Measurements from ENCODE around the gene CNTN4. TPM values are rescaled to one million over a fixed set of nuclear protein-coding genes. Genes with fewer than 3 reads are reported as not detected.
"Not testable (repeated sequence)": the region's sequence is repeated elsewhere in the genome, so short reads cannot be mapped to it uniquely, and the experiment has no call there.

The CNTN4 gene
- 11.0 TPM for total RNA-seq

DNA sequence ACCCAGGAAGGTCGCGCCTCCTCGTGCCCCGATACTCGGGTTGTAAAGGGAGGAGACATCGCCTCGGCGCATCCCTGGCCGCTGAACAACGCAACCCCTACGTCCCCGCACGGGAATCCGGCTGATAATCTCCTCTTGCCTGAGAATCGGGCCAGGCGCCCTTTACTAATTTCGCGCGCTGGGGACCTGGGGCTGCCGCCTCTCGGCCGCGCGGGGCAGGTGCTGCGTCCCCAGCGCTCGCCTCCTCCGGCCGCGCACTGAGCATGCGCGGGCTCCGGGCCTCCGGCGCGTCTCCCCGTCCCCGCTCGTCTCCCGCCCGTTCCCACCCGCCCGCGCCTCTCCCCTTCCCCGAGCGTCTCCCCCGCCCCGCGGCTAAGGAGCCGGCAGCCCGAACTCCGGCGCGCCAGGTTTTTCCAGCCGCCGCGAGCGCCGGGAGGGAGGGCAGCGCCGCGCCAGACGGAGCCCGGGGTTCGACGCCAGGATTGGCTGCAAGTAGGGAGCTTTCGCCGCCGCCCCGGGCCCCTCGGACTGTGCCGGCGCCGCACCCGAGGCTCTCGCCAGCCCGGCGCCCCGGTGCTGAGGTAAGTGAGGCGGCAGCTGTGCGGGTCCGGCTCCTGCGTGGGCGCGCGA lies at the start of gene CNTN4:
CNTN4 (plus strand) TSS at position 469 of the 630 bp plus-strand sequence.
- peak within 1 kb of the TSS in 1 of 3 donors; percentile 16 for H3K9ac ChIP-seq (ENCODE audit: low read depth in 1 of 3, low read length in 3 of 3)
- H3K27me3 ChIP-seq (ENCODE audit: control insufficient read depth in 3 of 3, insufficient read depth in 3 of 3, low read length in 3 of 3), result peaks cover 19 to 29% (median 19%) of the 10 kb centered on the region in 3 donors
- H3K36me3 ChIP-seq (ENCODE audit: control insufficient read depth in 3 of 3, insufficient read depth in 3 of 3, low read length in 3 of 3), result no peaks in the 10 kb centered on the region
- peak within 1 kb of the TSS; percentile 29 to 49 (median 36) for H3K4me3 ChIP-seq (ENCODE audit: low read length in 3 of 3)
- peaks cover 3 to 4% (median 4%) of the 10 kb centered on the region in 3 donors for H3K4me1 ChIP-seq (ENCODE audit: control insufficient read depth in 3 of 3, insufficient read depth in 3 of 3, low read length in 3 of 3)
- H3K27ac ChIP-seq (ENCODE audit: low read depth, low read length), result no peak within 1 kb of the TSS
- no peaks in the 10 kb centered on the region for H3K9me3 ChIP-seq (ENCODE audit: control insufficient read depth in 3 of 3, low read length in 3 of 3)

DNA sequence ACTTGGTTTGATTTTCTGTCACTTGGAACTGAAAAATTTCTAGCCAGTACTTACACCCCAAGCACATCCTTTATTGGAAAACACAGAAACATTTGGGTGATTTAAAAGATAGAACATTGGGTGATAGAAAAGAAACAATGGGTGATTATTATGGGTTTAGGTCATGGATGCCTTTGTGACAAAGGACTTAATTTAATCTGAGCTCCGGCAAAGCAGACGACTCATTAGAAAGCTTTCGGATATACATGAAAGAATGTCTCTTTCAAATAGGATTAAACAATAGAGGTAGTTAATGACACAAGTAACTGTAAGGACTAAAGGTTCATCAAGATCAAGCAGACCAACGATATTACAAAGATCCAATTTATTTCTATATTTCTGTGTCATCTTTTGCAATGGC lies 37.3 kb upstream of the CNTN4 start:
- H3K36me3 ChIP-seq (ENCODE audit: control insufficient read depth in 3 of 3, insufficient read depth in 3 of 3, low read length in 3 of 3), result no peaks in the 10 kb centered on the region
- no peak overlapping the region for H3K4me3 ChIP-seq (ENCODE audit: low read length in 3 of 3)
- H3K9ac ChIP-seq (ENCODE audit: low read depth in 1 of 3, low read length in 3 of 3), result no peak overlapping the region
- H3K9me3 ChIP-seq (ENCODE audit: control insufficient read depth in 3 of 3, low read length in 3 of 3), result no peaks in the 10 kb centered on the region
- no peaks in the 10 kb centered on the region for H3K4me1 ChIP-seq (ENCODE audit: control insufficient read depth in 3 of 3, insufficient read depth in 3 of 3, low read length in 3 of 3)
- no peak overlapping the region for H3K27ac ChIP-seq (ENCODE audit: low read depth, low read length)
- no peaks in the 10 kb centered on the region for H3K27me3 ChIP-seq (ENCODE audit: control insufficient read depth in 3 of 3, insufficient read depth in 3 of 3, low read length in 3 of 3)

DNA sequence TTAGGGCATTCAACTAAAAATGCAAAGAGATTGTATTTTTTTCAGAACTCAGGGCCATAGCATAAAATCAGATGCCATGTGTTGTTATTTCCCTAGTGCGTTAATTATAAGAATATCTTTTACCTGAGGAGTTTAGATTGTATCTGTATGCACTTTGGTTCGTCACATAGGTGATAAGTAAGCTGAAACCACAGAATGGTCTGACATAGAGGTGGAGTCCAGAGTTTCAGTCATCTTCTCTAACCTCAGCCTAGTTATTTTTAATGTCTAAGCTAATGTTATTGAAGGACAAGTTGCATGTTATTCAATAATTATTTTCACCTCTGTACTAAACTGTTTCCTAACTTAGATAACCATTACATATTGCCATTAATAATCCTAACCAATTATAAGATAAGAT lies 27.1 kb upstream of the CNTN4 start:
- H3K9me3 ChIP-seq (ENCODE audit: control insufficient read depth in 3 of 3, low read length in 3 of 3), result no peaks in the 10 kb centered on the region
- H3K36me3 ChIP-seq (ENCODE audit: control insufficient read depth in 3 of 3, insufficient read depth in 3 of 3, low read length in 3 of 3), result no peaks in the 10 kb centered on the region
- H3K4me3 ChIP-seq (ENCODE audit: low read length in 3 of 3), result no peak overlapping the region
- no peaks in the 10 kb centered on the region for H3K4me1 ChIP-seq (ENCODE audit: control insufficient read depth in 3 of 3, insufficient read depth in 3 of 3, low read length in 3 of 3)
- H3K27ac ChIP-seq (ENCODE audit: low read depth, low read length), result no peak overlapping the region
- no peaks in the 10 kb centered on the region for H3K27me3 ChIP-seq (ENCODE audit: control insufficient read depth in 3 of 3, insufficient read depth in 3 of 3, low read length in 3 of 3)
- H3K9ac ChIP-seq (ENCODE audit: low read depth in 1 of 3, low read length in 3 of 3), result no peak overlapping the region

DNA sequence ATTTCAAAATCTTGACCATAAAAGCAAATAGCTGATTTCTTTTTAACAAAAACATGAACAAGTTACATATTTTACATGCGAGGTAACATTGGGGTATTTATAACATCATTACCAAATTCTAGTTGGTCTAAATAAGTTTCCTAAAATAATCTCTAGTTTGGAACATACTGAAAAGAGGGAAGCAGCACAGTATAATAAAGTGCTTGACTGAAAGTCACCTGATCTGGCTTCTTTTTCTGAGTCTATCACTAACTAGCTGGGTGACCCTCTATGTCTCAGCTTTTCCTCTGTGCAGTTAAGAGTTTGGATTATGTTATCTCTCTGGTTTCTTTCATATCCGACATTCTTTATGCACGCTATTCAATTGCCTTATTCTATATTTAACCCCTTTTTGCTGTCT lies 19.8 kb upstream of the CNTN4 start:
- Histone ChIP-seq H3K4me3 (ENCODE audit: low read length in 3 of 3) (no peak overlapping the region), H3K27ac (ENCODE audit: low read depth, low read length) (no peak overlapping the region), H3K36me3 (ENCODE audit: control insufficient read depth in 3 of 3, insufficient read depth in 3 of 3, low read length in 3 of 3) (no peaks in the 10 kb centered on the region), H3K9ac (ENCODE audit: low read depth in 1 of 3, low read length in 3 of 3) (no peak overlapping the region), H3K4me1 (ENCODE audit: control insufficient read depth in 3 of 3, insufficient read depth in 3 of 3, low read length in 3 of 3) (no peaks in the 10 kb centered on the region), H3K9me3 (ENCODE audit: control insufficient read depth in 3 of 3, low read length in 3 of 3) (no peaks in the 10 kb centered on the region), H3K27me3 (ENCODE audit: control insufficient read depth in 3 of 3, insufficient read depth in 3 of 3, low read length in 3 of 3) (no peaks in the 10 kb centered on the region)

DNA sequence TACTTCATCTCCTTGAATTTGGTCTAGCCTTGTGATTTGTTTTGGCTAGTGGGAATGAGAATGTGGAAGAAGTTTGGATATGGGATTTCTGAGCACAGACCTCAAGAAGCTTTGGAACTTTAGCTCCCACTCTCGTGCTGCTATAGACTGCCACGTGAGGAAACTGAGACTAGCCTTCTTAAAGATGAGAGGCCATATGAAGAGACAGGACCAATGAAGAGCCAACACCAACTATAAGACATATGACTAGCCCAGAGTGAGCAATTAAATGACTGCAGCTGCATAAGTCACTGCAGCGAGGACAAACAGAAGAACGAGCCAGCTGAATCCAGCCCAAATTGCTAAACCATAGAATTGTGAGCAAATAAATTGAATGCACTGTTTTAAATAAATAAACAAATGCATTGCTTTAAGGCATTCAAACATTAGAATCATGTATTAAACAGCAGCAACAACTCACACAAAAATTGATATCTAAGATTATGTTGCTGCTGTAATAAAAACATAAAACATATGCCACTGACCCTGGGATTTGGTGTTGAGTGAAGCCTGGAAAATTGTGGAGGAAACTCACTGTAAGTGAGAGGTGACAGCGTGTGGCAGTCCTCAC lies 15.7 kb upstream of the CNTN4 start:
- H3K27ac ChIP-seq (ENCODE audit: low read depth, low read length), result no peak overlapping the region
- H3K4me3 ChIP-seq (ENCODE audit: low read length in 3 of 3), result no peak overlapping the region
- H3K27me3 ChIP-seq (ENCODE audit: control insufficient read depth in 3 of 3, insufficient read depth in 3 of 3, low read length in 3 of 3), result no peaks in the 10 kb centered on the region
- H3K9me3 ChIP-seq (ENCODE audit: control insufficient read depth in 3 of 3, low read length in 3 of 3), result peaks cover 0 to 6% (median 0%) of the 10 kb centered on the region in 3 donors
- H3K36me3 ChIP-seq (ENCODE audit: control insufficient read depth in 3 of 3, insufficient read depth in 3 of 3, low read length in 3 of 3), result no peaks in the 10 kb centered on the region
- H3K9ac ChIP-seq (ENCODE audit: low read depth in 1 of 3, low read length in 3 of 3), result no peak overlapping the region
- no peaks in the 10 kb centered on the region for H3K4me1 ChIP-seq (ENCODE audit: control insufficient read depth in 3 of 3, insufficient read depth in 3 of 3, low read length in 3 of 3)

DNA sequence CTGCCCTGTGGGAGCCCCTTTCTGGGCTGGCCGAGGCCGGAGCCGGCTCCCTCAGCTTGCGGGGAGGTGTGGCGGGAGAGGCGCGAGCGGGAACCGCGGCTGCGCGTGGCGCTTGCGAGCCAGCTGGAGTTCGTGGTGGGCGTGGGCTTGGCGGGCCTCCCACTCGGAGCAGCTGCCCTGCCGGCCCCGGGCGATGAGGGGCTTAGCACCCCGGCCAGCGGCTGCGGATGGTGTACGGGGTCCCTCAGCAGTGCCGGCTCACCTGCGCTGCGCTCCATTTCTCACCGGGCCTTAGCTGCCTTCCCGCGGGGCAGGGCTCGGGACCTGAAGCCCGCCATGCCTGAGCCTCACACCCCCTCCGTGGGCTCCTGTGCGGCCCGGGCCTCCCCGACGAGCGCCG lies 15.1 kb upstream of the CNTN4 start:
- not testable (repeated sequence) for H3K9ac ChIP-seq (ENCODE audit: low read depth in 1 of 3, low read length in 3 of 3); H3K4me3 ChIP-seq (ENCODE audit: low read length in 3 of 3); H3K27ac ChIP-seq (ENCODE audit: low read depth, low read length); H3K9me3 ChIP-seq (ENCODE audit: control insufficient read depth in 3 of 3, low read length in 3 of 3); H3K4me1 ChIP-seq (ENCODE audit: control insufficient read depth in 3 of 3, insufficient read depth in 3 of 3, low read length in 3 of 3); H3K36me3 ChIP-seq (ENCODE audit: control insufficient read depth in 3 of 3, insufficient read depth in 3 of 3, low read length in 3 of 3); H3K27me3 ChIP-seq (ENCODE audit: control insufficient read depth in 3 of 3, insufficient read depth in 3 of 3, low read length in 3 of 3)

DNA sequence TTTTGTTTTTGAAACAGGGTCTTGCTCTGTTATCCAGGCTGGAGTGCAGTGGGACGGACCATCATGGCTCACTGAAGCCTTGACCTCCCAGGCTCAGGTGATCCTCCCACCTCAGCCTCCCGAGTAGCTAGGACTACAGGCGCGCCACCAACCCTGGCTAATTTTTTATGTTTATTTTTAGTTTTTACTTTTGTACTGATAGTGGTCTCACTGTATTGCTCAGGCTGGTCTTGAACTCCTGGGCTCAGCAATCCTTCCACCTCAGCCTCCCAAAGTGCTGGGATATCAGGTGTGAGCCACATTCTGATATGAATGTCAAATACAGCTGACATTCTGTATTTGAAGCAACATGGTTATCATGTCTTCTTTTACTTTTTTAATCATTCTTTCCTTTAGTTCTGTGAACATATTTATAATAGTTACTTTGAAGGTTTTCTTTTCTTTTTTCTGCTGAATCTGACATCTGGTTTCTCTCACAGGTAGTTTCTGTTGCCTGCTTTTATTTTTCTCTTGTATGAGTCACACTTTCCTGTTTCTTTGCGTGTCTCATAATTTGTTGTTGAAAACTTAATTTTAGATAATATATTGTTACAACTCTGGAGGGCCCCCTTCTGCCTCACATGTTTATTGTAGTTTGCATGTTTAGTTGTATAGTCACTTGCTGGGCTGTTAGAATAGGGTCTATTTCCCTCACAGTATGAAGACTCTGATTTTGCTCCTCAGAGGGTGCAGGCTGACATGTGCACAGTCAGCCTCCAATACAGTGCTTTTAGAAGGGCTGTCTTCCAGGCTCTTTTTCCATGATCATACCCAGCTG lies 8.4 kb upstream of the CNTN4 start:
- Histone ChIP-seq H3K4me3 (ENCODE audit: low read length in 3 of 3) (no peak overlapping the region), H3K36me3 (ENCODE audit: control insufficient read depth in 3 of 3, insufficient read depth in 3 of 3, low read length in 3 of 3) (no peaks in the 10 kb centered on the region), H3K27ac (ENCODE audit: low read depth, low read length) (no peak overlapping the region), H3K4me1 (ENCODE audit: control insufficient read depth in 3 of 3, insufficient read depth in 3 of 3, low read length in 3 of 3) (no peaks in the 10 kb centered on the region), H3K9ac (ENCODE audit: low read depth in 1 of 3, low read length in 3 of 3) (no peak overlapping the region), H3K9me3 (ENCODE audit: control insufficient read depth in 3 of 3, low read length in 3 of 3) (peaks cover 0 to under 1% (median 0%) of the 10 kb centered on the region in 3 donors), H3K27me3 (ENCODE audit: control insufficient read depth in 3 of 3, insufficient read depth in 3 of 3, low read length in 3 of 3) (no peaks in the 10 kb centered on the region)

DNA sequence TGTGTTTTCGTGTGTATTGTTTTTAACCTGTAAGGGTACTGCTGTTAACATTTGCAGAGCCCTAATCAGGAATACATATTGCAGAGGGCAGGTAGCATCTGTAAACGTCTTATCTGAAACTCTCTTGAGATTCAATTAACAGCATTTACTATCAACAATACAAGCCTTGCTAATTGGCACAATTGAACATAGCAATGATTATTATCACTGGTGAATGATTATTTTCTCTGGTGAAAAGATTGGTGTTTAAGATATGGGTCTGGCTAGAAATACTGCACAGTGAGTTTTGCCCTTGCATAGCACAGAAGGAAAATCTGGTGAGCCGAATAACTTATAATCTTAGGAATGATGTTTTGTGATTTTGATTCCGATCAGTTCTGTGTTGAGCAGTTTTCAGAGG lies 5.9 kb upstream of the CNTN4 start:
- Histone ChIP-seq H3K4me3 (ENCODE audit: low read length in 3 of 3) (no peak overlapping the region), H3K9ac (ENCODE audit: low read depth in 1 of 3, low read length in 3 of 3) (no peak overlapping the region), H3K4me1 (ENCODE audit: control insufficient read depth in 3 of 3, insufficient read depth in 3 of 3, low read length in 3 of 3) (peaks cover 0 to 3% (median 3%) of the 10 kb centered on the region in 3 donors), H3K9me3 (ENCODE audit: control insufficient read depth in 3 of 3, low read length in 3 of 3) (no peaks in the 10 kb centered on the region), H3K27ac (ENCODE audit: low read depth, low read length) (no peak overlapping the region), H3K27me3 (ENCODE audit: control insufficient read depth in 3 of 3, insufficient read depth in 3 of 3, low read length in 3 of 3) (peaks cover 0 to 12% (median 4%) of the 10 kb centered on the region in 3 donors), H3K36me3 (ENCODE audit: control insufficient read depth in 3 of 3, insufficient read depth in 3 of 3, low read length in 3 of 3) (no peaks in the 10 kb centered on the region)

DNA sequence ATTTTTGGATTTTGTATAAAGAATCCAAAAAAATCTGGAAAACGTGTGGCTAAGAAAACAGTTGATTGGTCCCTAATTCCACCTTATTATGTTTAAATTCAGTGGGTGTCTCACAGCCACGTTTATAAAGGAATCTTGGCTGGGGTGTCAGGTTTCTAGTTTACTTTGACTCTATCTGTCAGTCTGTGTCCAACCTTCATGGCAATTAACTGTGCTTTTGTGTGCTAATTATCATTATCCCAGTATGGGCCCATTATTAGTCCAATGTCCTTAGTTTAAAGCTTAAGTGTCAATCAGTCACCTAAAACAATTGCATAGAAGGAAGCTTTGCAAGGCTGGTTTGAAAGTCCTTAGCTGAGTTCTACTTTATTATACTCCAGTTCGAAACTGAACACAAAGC lies 3.7 kb upstream of the CNTN4 start:
- no peak overlapping the region for H3K9ac ChIP-seq (ENCODE audit: low read depth in 1 of 3, low read length in 3 of 3)
- no peaks in the 10 kb centered on the region for H3K36me3 ChIP-seq (ENCODE audit: control insufficient read depth in 3 of 3, insufficient read depth in 3 of 3, low read length in 3 of 3)
- H3K9me3 ChIP-seq (ENCODE audit: control insufficient read depth in 3 of 3, low read length in 3 of 3), result no peaks in the 10 kb centered on the region
- peaks cover 11 to 27% (median 14%) of the 10 kb centered on the region in 3 donors for H3K27me3 ChIP-seq (ENCODE audit: control insufficient read depth in 3 of 3, insufficient read depth in 3 of 3, low read length in 3 of 3)
- H3K4me3 ChIP-seq (ENCODE audit: low read length in 3 of 3), result no peak overlapping the region
- H3K4me1 ChIP-seq (ENCODE audit: control insufficient read depth in 3 of 3, insufficient read depth in 3 of 3, low read length in 3 of 3), result peaks cover 3 to 4% (median 4%) of the 10 kb centered on the region in 3 donors
- no peak overlapping the region for H3K27ac ChIP-seq (ENCODE audit: low read depth, low read length)

DNA sequence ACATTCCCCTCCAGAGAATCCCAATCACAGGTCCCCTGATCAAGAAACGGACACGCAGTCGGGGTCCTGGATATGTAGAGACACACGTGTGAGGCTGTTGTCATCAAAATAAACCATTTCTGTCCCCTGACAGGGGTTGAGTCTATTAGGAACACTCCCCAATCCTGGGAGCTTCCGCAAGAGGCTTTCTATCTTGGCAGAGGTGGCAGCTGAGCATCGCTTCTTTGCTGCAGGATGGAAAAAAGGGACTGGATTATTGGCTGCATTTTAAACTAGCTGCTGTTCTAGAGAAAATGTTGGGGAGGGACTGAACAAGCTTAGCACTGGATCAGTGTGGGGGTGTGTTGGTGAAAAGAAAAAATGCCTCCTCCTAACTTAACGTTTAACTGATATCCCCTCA lies 2.5 kb upstream of the CNTN4 start:
- no peaks in the 10 kb centered on the region for H3K36me3 ChIP-seq (ENCODE audit: control insufficient read depth in 3 of 3, insufficient read depth in 3 of 3, low read length in 3 of 3)
- no peaks in the 10 kb centered on the region for H3K9me3 ChIP-seq (ENCODE audit: control insufficient read depth in 3 of 3, low read length in 3 of 3)
- H3K4me3 ChIP-seq (ENCODE audit: low read length in 3 of 3), result no peak overlapping the region
- peaks cover 3 to 4% (median 4%) of the 10 kb centered on the region in 3 donors for H3K4me1 ChIP-seq (ENCODE audit: control insufficient read depth in 3 of 3, insufficient read depth in 3 of 3, low read length in 3 of 3)
- H3K27me3 ChIP-seq (ENCODE audit: control insufficient read depth in 3 of 3, insufficient read depth in 3 of 3, low read length in 3 of 3), result peaks cover 17 to 29% (median 19%) of the 10 kb centered on the region in 3 donors
- H3K27ac ChIP-seq (ENCODE audit: low read depth, low read length), result no peak overlapping the region
- H3K9ac ChIP-seq (ENCODE audit: low read depth in 1 of 3, low read length in 3 of 3), result no peak overlapping the region

Measured in skeletal muscle tissue (tissue), 4 donors.